K562 (cell line): ENCODE results near the gene INSL3. TPM values are rescaled to one million over a fixed set of nuclear protein-coding genes. Genes with fewer than 3 reads are reported as not detected.

Experiments used
- ARID4B ChIP-seq: sonication (generic); formaldehyde crosslinking; IDR thresholded peaks from 2 replicates; pipeline ENCODE4 v1.8.0; 2022; ENCODE audit warnings: mild to moderate bottlenecking, missing genetic modification reagents
- FOXA1 ChIP-seq: fragments of 450-650 bp; IDR thresholded peaks from 2 replicates; pipeline ENCODE4 v1.6.1; 2016; ENCODE audit warnings: mild to moderate bottlenecking, borderline replicate concordance
- FOXJ2 ChIP-seq: fragments of 200-800 bp; sonication (Bioruptor generic); IDR thresholded peaks from 2 replicates; pipeline ENCODE4 v1.6.1; 2016; ENCODE audit warnings: missing genetic modification characterization, missing compliant biosample characterization
- KLF10 ChIP-seq: fragments of 250-450 bp; sonication (Bioruptor Pico); IDR thresholded peaks from 2 replicates; pipeline ENCODE4 v1.6.1; 2021; ENCODE audit warnings: matching md5 sums
- PHF8 ChIP-seq: fragments of 200-600 bp; sonication (generic); IDR thresholded peaks from 2 replicates; pipeline ENCODE4 v1.6.1; 2012; ENCODE audit warnings: mixed run types, mild to moderate bottlenecking, inconsistent platforms, low read length, moderate library complexity, borderline replicate concordance
- RAD51 ChIP-seq: fragments of 450-650 bp; IDR thresholded peaks from 2 replicates; pipeline ENCODE4 v1.7.1; 2016; ENCODE audit warnings: low read depth, mild to moderate bottlenecking, borderline replicate concordance
- RBM17 ChIP-seq: fragments of 200-400 bp; formaldehyde crosslinking; IDR thresholded peaks from 2 replicates; pipeline ENCODE4 v1.6.1; 2017; ENCODE audit warnings: low read depth, mild to moderate bottlenecking, low read length, borderline replicate concordance
- SP1 ChIP-seq: sonication (generic); formaldehyde crosslinking; IDR thresholded peaks from 2 replicates; pipeline ENCODE4 v1.8.1; 2022; ENCODE audit warnings: mild to moderate bottlenecking, missing genetic modification reagents
- ZBTB33 ChIP-seq: sonication (generic); formaldehyde crosslinking; IDR thresholded peaks from 2 replicates; pipeline ENCODE4 v1.8.1; 2023; ENCODE audit warnings: mild to moderate bottlenecking, missing genetic modification reagents
- ZNF124 ChIP-seq: sonication (generic); formaldehyde crosslinking; IDR thresholded peaks from 2 replicates; pipeline ENCODE4 v1.8.1; 2022; ENCODE audit warnings: missing genetic modification reagents
- ZNF316 ChIP-seq: fragments of 450-650 bp; IDR thresholded peaks from 2 replicates; pipeline ENCODE4 v1.6.1; 2016
- ZNF318 ChIP-seq, 2 experiments: fragments of 450-650 bp; IDR thresholded peaks; 2 replicates each; pipeline ENCODE4 v1.6.1; 2016; ENCODE audit warnings: mild to moderate bottlenecking in 2 of 2, borderline replicate concordance in 1 of 2, low read depth in 1 of 2, moderate library complexity in 1 of 2
- ZNF589 ChIP-seq: fragments of 200-800 bp; sonication (Bioruptor generic); IDR thresholded peaks from 2 replicates; pipeline ENCODE4 v1.6.1; 2016; ENCODE audit warnings: low read depth, missing genetic modification characterization, missing compliant biosample characterization
- ZSCAN32 ChIP-seq: fragments of 450-650 bp; formaldehyde crosslinking; IDR thresholded peaks from 2 replicates; pipeline ENCODE4 v1.4.0; 2020; ENCODE audit warnings: mild to moderate bottlenecking, moderate library complexity
- polyA plus RNA-seq, 8 experiments: library from polyadenylated mRNA; depleted of rRNA in 4 of 8; stranded (reverse) in 5 of 8; unstranded in 3 of 8; fragments of >200 nt; fragmentation: Nextera tagmentation in 2 of 8; fragmentation: Illumina TruSeq in 1 of 8; extraction: Ambion mirVana in 2 of 8; extraction: Trizol in 1 of 8; gene quantifications; 2 replicates each; pipeline versions ENCODE4 v1.2.1 to v1.2.3, GENCODE V29; 2011 to 2014; ENCODE audit warnings: inconsistent platforms in 1 of 8, missing spikeins in 1 of 8
- total RNA-seq, 7 experiments: library from RNA; depleted of rRNA in 6 of 7; stranded (reverse); fragments of >200 nt in 6 of 7; fragmentation: Illumina TruSeq in 2 of 7; extraction: Trizol in 2 of 7; gene quantifications; 2 replicates each; pipeline versions ENCODE4 v1.2.1 to v1.2.3, GENCODE V29; 2011 to 2021; ENCODE audit warnings: low replicate concordance in 1 of 7

The INSL3 gene
- total and polyA plus RNA-seq, 9 of the 15 experiments (the other 6 are each of a cell fraction or from before 2014, with no cell fraction given) = not detected

DNA sequence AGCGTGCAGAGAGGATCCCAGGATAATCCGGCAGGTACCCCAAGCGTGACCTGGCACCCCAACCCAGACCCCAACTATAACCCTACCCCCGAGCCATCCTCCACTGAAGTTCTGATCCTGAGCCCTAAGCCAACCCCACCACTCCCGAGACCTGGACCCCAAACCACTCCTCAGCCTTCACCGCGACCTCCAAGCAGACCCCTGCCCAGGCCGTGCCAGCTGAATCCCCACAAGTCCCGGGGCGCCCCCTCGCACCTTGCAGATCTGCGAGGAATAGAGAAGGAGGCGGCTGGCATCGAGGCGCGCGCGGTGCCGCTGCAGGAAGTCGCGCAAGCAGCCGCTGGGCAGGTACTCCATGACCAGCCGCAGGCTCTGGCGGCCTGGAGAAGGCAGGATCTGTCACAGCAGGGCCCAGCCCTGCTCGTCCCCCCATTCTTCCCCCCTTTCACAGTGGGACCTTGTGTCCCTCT, 10.1 kb upstream of the INSL3 start (continued):
- TF ChIP-seq ZNF318 (IDR thresholded peaks at IDR 0.05; ENCODE audit: borderline replicate concordance in 1 of 2, low read depth in 1 of 2) (no peak), ZBTB33 (CRISPR knock-in tag) (peak; percentile 98), KLF10 (CRISPR knock-in tag) (no peak), PHF8 (no peak), RBM17 (no peak), SP1 (CRISPR knock-in tag) (0 out of 2 replicates have a peak, but pooled peaks have one; percentile 8), FOXJ2 (tag) (no peak), RAD51 (no peak), ARID4B (CRISPR knock-in tag) (no peak), ZNF589 (CRISPR knock-in tag) (no peak), ZNF316 (0 out of 2 replicates have a peak, but pooled peaks have one; percentile 22), ZSCAN32 (no peak), FOXA1 (no peak), ZNF124 (no peak)
